ENCODE results near the gene SLC15A4.

SLC15A4 gene

DNA sequence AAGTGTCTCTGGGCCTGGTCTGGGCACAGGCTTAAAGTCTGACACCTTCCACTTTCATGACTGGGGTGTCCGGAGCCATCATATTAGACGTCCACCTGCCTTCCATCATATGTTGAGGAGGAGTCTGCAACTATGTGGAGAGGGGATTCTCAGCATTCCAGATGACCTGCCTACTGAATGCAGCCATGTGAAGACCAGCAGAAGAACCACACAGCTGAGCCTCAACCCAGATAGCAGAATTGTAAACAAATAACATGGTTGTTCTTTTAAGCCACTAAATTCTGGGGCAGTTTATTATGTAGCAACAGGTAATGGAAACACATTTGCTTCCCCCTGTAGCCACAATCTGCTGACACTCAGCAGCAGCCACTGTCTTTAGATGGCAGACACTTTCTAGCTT lies 4.0 kb upstream of the SLC15A4 start:
- TF ChIP-seq, protein P1, sequence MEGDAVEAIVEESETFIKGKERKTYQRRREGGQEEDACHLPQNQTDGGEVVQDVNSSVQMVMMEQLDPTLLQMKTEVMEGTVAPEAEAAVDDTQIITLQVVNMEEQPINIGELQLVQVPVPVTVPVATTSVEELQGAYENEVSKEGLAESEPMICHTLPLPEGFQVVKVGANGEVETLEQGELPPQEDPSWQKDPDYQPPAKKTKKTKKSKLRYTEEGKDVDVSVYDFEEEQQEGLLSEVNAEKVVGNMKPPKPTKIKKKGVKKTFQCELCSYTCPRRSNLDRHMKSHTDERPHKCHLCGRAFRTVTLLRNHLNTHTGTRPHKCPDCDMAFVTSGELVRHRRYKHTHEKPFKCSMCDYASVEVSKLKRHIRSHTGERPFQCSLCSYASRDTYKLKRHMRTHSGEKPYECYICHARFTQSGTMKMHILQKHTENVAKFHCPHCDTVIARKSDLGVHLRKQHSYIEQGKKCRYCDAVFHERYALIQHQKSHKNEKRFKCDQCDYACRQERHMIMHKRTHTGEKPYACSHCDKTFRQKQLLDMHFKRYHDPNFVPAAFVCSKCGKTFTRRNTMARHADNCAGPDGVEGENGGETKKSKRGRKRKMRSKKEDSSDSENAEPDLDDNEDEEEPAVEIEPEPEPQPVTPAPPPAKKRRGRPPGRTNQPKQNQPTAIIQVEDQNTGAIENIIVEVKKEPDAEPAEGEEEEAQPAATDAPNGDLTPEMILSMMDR (IDR thresholded peaks at IDR 0.05; ENCODE audit: low read depth, low read length, missing control alignments): no peak
- in situ Hi-C loops (cut with HindIII; ENCODE audit: low sequenced_read_pairs): no loop called here
- no peak for DNase-seq (ENCODE audit: low read depth)
- H3K4me3 ChIP-seq (ENCODE audit: low read depth, low read length): no peak overlapping the region

GRCh38 chr12:128825835-128826234 lies 2.1 kb upstream of the SLC15A4 start:
- no peak for DNase-seq (ENCODE audit: low read depth)
- H3K4me3 ChIP-seq (ENCODE audit: low read depth, low read length): no peak overlapping the region
- TF ChIP-seq, protein P1 (IDR thresholded peaks at IDR 0.05; ENCODE audit: low read depth, low read length, missing control alignments): no peak
- in situ Hi-C loops (cut with HindIII; ENCODE audit: low sequenced_read_pairs): no loop called here

- H3K4me3 ChIP-seq (ENCODE audit: low read depth, low read length): peak overlapping the region; percentile 65
- TF ChIP-seq, protein P1 (IDR thresholded peaks at IDR 0.05; ENCODE audit: low read depth, low read length, missing control alignments): no peak
- DNase-seq (ENCODE audit: low read depth): no peak
- in situ Hi-C loops (cut with HindIII; ENCODE audit: low sequenced_read_pairs): no loop called here
Observed at GRCh38 chr12:128823216-128823915, 392 bp downstream of the SLC15A4 start.

DNA sequence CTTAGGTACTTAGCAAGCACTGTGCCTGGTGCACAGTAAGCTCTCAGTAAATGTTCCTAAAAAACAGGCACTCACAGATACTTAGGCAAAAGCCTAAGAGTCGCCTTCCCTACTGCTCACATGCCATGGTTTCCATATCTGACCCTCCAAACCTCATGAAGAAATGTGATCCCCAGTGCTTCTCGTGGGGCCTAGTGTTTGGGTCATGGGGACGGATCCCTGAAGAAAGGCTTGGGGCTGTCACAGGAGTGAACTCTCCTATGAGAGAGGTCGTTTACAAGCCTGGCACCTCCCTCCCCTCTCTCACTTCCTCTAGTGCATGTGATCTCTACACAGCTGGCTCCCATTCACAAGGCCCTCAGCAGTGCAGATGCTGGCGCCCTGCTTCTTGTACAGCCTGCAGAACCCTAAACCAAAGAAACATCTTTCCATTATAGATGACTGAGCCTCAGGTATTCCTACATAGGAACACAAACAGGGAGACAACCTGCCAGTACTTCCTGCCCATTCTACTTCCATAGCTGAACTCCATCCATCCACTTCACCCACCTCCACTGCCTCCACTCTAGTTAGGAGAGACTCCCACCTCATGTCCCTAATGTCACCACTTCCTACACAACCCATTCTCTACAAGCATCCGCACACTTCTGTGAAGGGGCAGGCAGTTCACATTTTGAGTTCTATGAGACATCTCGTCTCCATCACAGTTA lies 2.9 kb downstream of the SLC15A4 start:
- no peak overlapping the region for H3K4me3 ChIP-seq (ENCODE audit: low read depth, low read length)
- TF ChIP-seq, protein P1 (IDR thresholded peaks at IDR 0.05; ENCODE audit: low read depth, low read length, missing control alignments): no peak
- no peak for DNase-seq (ENCODE audit: low read depth)
- in situ Hi-C loops (cut with HindIII; ENCODE audit: low sequenced_read_pairs): no loop called here

DNA sequence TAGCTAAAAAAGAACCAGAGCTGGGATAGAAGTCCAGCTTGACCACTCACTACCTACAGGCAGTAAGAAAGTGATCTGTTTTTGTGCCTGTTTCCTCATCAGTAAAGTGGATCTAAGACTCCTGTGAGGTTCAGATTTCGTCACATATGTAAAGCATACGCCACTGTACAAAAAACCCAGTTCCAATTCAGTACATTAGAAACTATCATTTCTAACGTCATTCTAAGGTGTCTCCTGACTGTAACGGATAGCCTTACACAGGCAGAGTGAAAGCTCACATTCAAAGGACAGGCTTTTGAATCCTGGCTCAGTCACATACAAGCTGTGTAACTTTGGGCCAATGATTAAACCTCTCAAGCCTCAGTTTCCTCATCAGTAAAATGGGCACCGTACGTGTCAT lies 3.5 kb downstream of the SLC15A4 start:
- in situ Hi-C loops (cut with HindIII; ENCODE audit: low sequenced_read_pairs): no loop called here
- TF ChIP-seq, protein P1 (IDR thresholded peaks at IDR 0.05; ENCODE audit: low read depth, low read length, missing control alignments): no peak
- no peak for DNase-seq (ENCODE audit: low read depth)
- no peak overlapping the region for H3K4me3 ChIP-seq (ENCODE audit: low read depth, low read length)

- H3K4me3 ChIP-seq (ENCODE audit: low read depth, low read length): no peak overlapping the region
- TF ChIP-seq, protein P1 (IDR thresholded peaks at IDR 0.05; ENCODE audit: low read depth, low read length, missing control alignments): no peak
Observed at GRCh38 chr12:128819293-128820144, 4.2 kb downstream of the SLC15A4 start.

More at GRCh38 chr12:128819293-128820144, 4.2 kb downstream of the SLC15A4 start:
- in situ Hi-C loops (cut with HindIII; ENCODE audit: low sequenced_read_pairs): no loop called here
- DNase-seq (ENCODE audit: low read depth): no peak
